Smooth muscle cell (in vitro differentiated cells): Measurements from ENCODE around the gene LIN37. TPM values are rescaled to one million over a fixed set of nuclear protein-coding genes. Genes with fewer than 3 reads are reported as not detected.

ENCODE experiments used
- DNase-seq: peaks from one replicate; lab custom pipeline; 2025; ENCODE audit not compliant: unreplicated experiment; lab: John Stamatoyannopoulos, UW
- H2AFZ ChIP-seq: fragments of 200-600 bp; sonication (generic); 2 replicates; pipeline ENCODE4 v1.6.0; 2016; ENCODE audit warnings: antibody characterized with exemption, low read depth, mild to moderate bottlenecking
- H3F3A ChIP-seq: fragments of 200-600 bp; sonication (generic); 2 replicates; pipeline ENCODE4 v1.6.0; 2017; ENCODE audit warnings: antibody characterized with exemption, low read depth
- H3K27ac ChIP-seq: fragments of 200-600 bp; sonication (generic); 2 replicates; pipeline ENCODE4 v1.5.1; 2016; ENCODE audit warnings: low read depth, mild to moderate bottlenecking
- H3K27me3 ChIP-seq: fragments of 200-600 bp; sonication (generic); 2 replicates; pipeline ENCODE4 v1.6.1; 2016; ENCODE audit warnings: low read depth, mild to moderate bottlenecking
- H3K36me3 ChIP-seq: fragments of 200-600 bp; sonication (generic); 2 replicates; pipeline ENCODE4 v1.5.1; 2016; ENCODE audit warnings: low read depth
- H3K4me1 ChIP-seq: fragments of 200-600 bp; sonication (generic); 2 replicates; pipeline ENCODE4 v1.5.1; 2016; ENCODE audit warnings: low read depth
- H3K4me2 ChIP-seq: fragments of 200-600 bp; sonication (generic); 2 replicates; pipeline ENCODE4 v1.6.0; 2016; ENCODE audit warnings: mild to moderate bottlenecking
- H3K4me3 ChIP-seq: fragments of 200-600 bp; sonication (generic); 2 replicates; pipeline ENCODE4 v1.5.1; 2016; ENCODE audit warnings: mild to moderate bottlenecking
- H3K79me2 ChIP-seq: fragments of 200-600 bp; sonication (generic); 2 replicates; pipeline ENCODE4 v1.6.0; 2016; ENCODE audit warnings: low read depth, mild to moderate bottlenecking
- H3K9ac ChIP-seq: fragments of 200-600 bp; sonication (generic); 2 replicates; pipeline ENCODE4 v1.6.0; 2016; ENCODE audit warnings: low read depth
- H3K9me3 ChIP-seq: fragments of 200-600 bp; sonication (generic); replicated peaks from 2 replicates; pipeline ENCODE4 v1.5.1; 2016; ENCODE audit warnings: low read depth
- H4K20me1 ChIP-seq: fragments of 200-600 bp; sonication (generic); 2 replicates; pipeline ENCODE4 v1.6.0; 2016; ENCODE audit warnings: low read depth
- CTCF ChIP-seq: fragments of 200-600 bp; sonication (generic); IDR thresholded peaks from 2 replicates; pipeline ENCODE4 v1.5.1; 2017; ENCODE audit warnings: borderline replicate concordance, mild to moderate bottlenecking, antibody characterized with exemption; ENCODE audit not compliant: insufficient read depth, poor library complexity, severe bottlenecking
- WGBS: methylation state at CpG from one replicate; pipeline ENCODE4 v1.1.7; 2016; ENCODE audit warnings: low lambda C conversion rate; 5-methylcytosine and 5-hydroxymethylcytosine counted together
- polyA plus RNA-seq: library from polyadenylated mRNA; unstranded; fragments of >200 nt; fragmentation: Nextera tagmentation; extraction: Ambion mirVana; gene quantifications from 2 replicates; pipeline ENCODE4 v1.2.1, GENCODE V29; 2016
- total RNA-seq: library from RNA; depleted of rRNA; stranded (reverse); fragments of >200 nt; gene quantifications from 2 replicates; pipeline ENCODE4 v1.2.3, GENCODE V29; 2014

LIN37 gene
- total and polyA plus RNA-seq, 2 experiments from 2014 or later: 16.4 to 17.8 TPM

GRCh38 chr19:35727956-35728706, 20.2 kb upstream of the LIN37 start:
- Histone ChIP-seq H4K20me1 (peaks cover 16% of the 10 kb centered on the region), H3K27me3 (no peaks in the 10 kb centered on the region), H3K4me1 (no peaks in the 10 kb centered on the region), H3F3A (no peaks in the 10 kb centered on the region), H3K9ac (no peak overlapping the region), H3K27ac (no peak overlapping the region), H2AFZ (no peak overlapping the region), H3K79me2 (no peaks in the 10 kb centered on the region), H3K9me3 (no peaks in the 10 kb centered on the region), H3K36me3 (peaks cover 6% of the 10 kb centered on the region), H3K4me2 (no peak overlapping the region), H3K4me3 (no peak overlapping the region)
- no peak for TF ChIP-seq CTCF
- no peak for DNase-seq
- 98% methylated on average over 17 of the region's 19 CpGs for WGBS

GRCh38 chr19:35729021-35729420, 19.4 kb upstream of the LIN37 start:
- no peak overlapping the region for H3K4me3 ChIP-seq
- H3F3A ChIP-seq: no peaks in the 10 kb centered on the region
- peaks cover 6% of the 10 kb centered on the region for H3K36me3 ChIP-seq
- no peaks in the 10 kb centered on the region for H3K9me3 ChIP-seq
- DNase-seq: no peak
- H3K27me3 ChIP-seq: no peaks in the 10 kb centered on the region
- H3K79me2 ChIP-seq: no peaks in the 10 kb centered on the region
- WGBS: 98% methylated on average over 18 of the region's 18 CpGs
- TF ChIP-seq CTCF: no peak
- no peak overlapping the region for H2AFZ ChIP-seq
- H3K4me2 ChIP-seq: no peak overlapping the region
- H3K27ac ChIP-seq: no peak overlapping the region
- H3K4me1 ChIP-seq: no peaks in the 10 kb centered on the region
- H3K9ac ChIP-seq: no peak overlapping the region
- H4K20me1 ChIP-seq: peaks cover 16% of the 10 kb centered on the region

- no peaks in the 10 kb centered on the region for H3F3A ChIP-seq
- WGBS: 86% methylated on average over 7 of the region's 11 CpGs
- no peak overlapping the region for H3K4me3 ChIP-seq
- no peaks in the 10 kb centered on the region for H3K79me2 ChIP-seq
- H2AFZ ChIP-seq: no peak overlapping the region
- no peak for DNase-seq
- no peaks in the 10 kb centered on the region for H3K27me3 ChIP-seq
- peaks cover 16% of the 10 kb centered on the region for H4K20me1 ChIP-seq
- H3K36me3 ChIP-seq: peaks cover 6% of the 10 kb centered on the region
- H3K4me2 ChIP-seq: no peak overlapping the region
- no peak for TF ChIP-seq CTCF
- H3K4me1 ChIP-seq: no peaks in the 10 kb centered on the region
- H3K9me3 ChIP-seq: no peaks in the 10 kb centered on the region
- H3K9ac ChIP-seq: no peak overlapping the region
- H3K27ac ChIP-seq: no peak overlapping the region
These were observed 18.6 kb upstream of the LIN37 start for GRCh38 chr19:35729763-35730162.

GRCh38 chr19:35730326-35730725, 18.1 kb upstream of the LIN37 start:
- no peak overlapping the region for H3K4me2 ChIP-seq
- H4K20me1 ChIP-seq: peaks cover 16% of the 10 kb centered on the region
- H3K9ac ChIP-seq: no peak overlapping the region
- H3F3A ChIP-seq: no peaks in the 10 kb centered on the region
- WGBS: 97% methylated on average over 18 of the region's 18 CpGs
- DNase-seq: no peak
- H3K79me2 ChIP-seq: no peaks in the 10 kb centered on the region
- H3K27me3 ChIP-seq: no peaks in the 10 kb centered on the region
- H3K4me1 ChIP-seq: no peaks in the 10 kb centered on the region
- peaks cover 6% of the 10 kb centered on the region for H3K36me3 ChIP-seq
- no peak overlapping the region for H2AFZ ChIP-seq
- no peak overlapping the region for H3K4me3 ChIP-seq
- H3K9me3 ChIP-seq: no peaks in the 10 kb centered on the region
- no peak overlapping the region for H3K27ac ChIP-seq
- TF ChIP-seq CTCF: no peak
